Measurements from ENCODE around the gene SERF2.

The SERF2 gene

GRCh38 chr15:43769584-43770228 is 22.4 kb upstream of the SERF2 start:
- no peak for DNase-seq (ENCODE audit: extremely low read depth, low read depth)
- TF ChIP-seq CTCF (IDR thresholded peaks at IDR 0.05; ENCODE audit: low read depth, low read length) = peak; percentile 90

- no peak for TF ChIP-seq CTCF (IDR thresholded peaks at IDR 0.05; ENCODE audit: low read depth, low read length)
- no peak for DNase-seq (ENCODE audit: extremely low read depth, low read depth)
Measured at GRCh38 chr15:43771816-43772215, 20.3 kb upstream of the SERF2 start.

DNA sequence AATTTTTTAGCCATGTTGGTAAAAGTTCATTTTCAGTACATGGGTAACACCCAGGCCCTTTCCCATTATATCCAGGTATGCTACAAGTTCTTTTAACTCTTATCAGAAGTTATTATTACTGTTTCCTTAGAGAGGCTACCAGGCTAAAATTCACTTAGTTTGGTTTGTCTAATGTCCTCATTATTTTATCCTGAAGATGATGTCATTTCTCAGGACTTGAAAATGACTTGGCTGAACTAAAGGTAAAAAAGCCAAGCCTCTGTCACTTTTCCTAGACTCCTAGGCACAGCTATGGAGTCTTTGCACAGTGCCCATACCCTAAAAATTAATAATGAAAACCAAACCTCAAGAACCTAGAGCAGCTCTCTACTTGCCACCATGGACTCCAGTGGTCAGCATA is 19.5 kb upstream of the SERF2 start:
- DNase-seq (ENCODE audit: extremely low read depth, low read depth) = no peak
- TF ChIP-seq CTCF (IDR thresholded peaks at IDR 0.05; ENCODE audit: low read depth, low read length) = no peak

- TF ChIP-seq CTCF (IDR thresholded peaks at IDR 0.05; ENCODE audit: low read depth, low read length) = no peak
- DNase-seq (ENCODE audit: extremely low read depth, low read depth) = no peak
Measured at GRCh38 chr15:43774062-43774461, 18.1 kb upstream of the SERF2 start.

- peak; percentile 11 for TF ChIP-seq CTCF (IDR thresholded peaks at IDR 0.05; ENCODE audit: low read depth, low read length)
- DNase-seq (ENCODE audit: extremely low read depth, low read depth) = no peak
Measured at GRCh38 chr15:43775411-43775965, 16.6 kb upstream of the SERF2 start.

- DNase-seq (ENCODE audit: extremely low read depth, low read depth) = no peak
Measured at GRCh38 chr15:43776101-43776717, 15.9 kb upstream of the SERF2 start.

More at GRCh38 chr15:43776101-43776717, 15.9 kb upstream of the SERF2 start:
- no peak for TF ChIP-seq CTCF (IDR thresholded peaks at IDR 0.05; ENCODE audit: low read depth, low read length)

Data from AG09319 (cell line).